Measurements from ENCODE around the gene XDH. TPM values are rescaled to one million over a fixed set of nuclear protein-coding genes. Genes with fewer than 3 reads are reported as not detected.

Gene XDH
- total RNA-seq, 2 experiments from 2014 or later: not detected

GRCh38 chr2:31397094-31397493 lies 17.4 kb downstream of the XDH start:
- no peak overlapping the region for H3K4me3 Mint-ChIP-seq
- H3K27me3 Mint-ChIP-seq: peaks cover 2% of the 10 kb centered on the region
- peaks cover 3% of the 10 kb centered on the region for H3K36me3 Mint-ChIP-seq
- no peaks in the 10 kb centered on the region for H3K4me1 Mint-ChIP-seq (ENCODE audit: low read depth)
- H3K27ac Mint-ChIP-seq: no peak overlapping the region
- intact Hi-C loops (cut with micrococcal nuclease): no loop called here
- ChIA-PET POLR2A (no interaction called here), CTCF (no interaction called here)
- H3K9me3 Mint-ChIP-seq: peaks cover 3% of the 10 kb centered on the region
- DNase-seq: no peak

GRCh38 chr2:31390324-31390723 lies 24.2 kb downstream of the XDH start:
- H3K27me3 Mint-ChIP-seq: no peaks in the 10 kb centered on the region
- intact Hi-C loops (cut with micrococcal nuclease): loop anchor here (5.0 kb wide), 1 partner anchor 42 kb away; no protein-coding TSS in a partner anchor
- no peaks in the 10 kb centered on the region for H3K36me3 Mint-ChIP-seq
- no peaks in the 10 kb centered on the region for H3K9me3 Mint-ChIP-seq
- no peak for DNase-seq
- no peaks in the 10 kb centered on the region for H3K4me1 Mint-ChIP-seq (ENCODE audit: low read depth)
- POLR2A ChIA-PET: no interaction called here
- no peak overlapping the region for H3K4me3 Mint-ChIP-seq
- no peak overlapping the region for H3K27ac Mint-ChIP-seq
- CTCF ChIA-PET: no interaction called here

- ChIA-PET CTCF (no interaction called here), POLR2A (no interaction called here)
- no peak for DNase-seq
- Mint-ChIP-seq H3K27ac (no peak overlapping the region), H3K36me3 (no peaks in the 10 kb centered on the region), H3K4me1 (ENCODE audit: low read depth) (peaks cover 5% of the 10 kb centered on the region), H3K9me3 (no peaks in the 10 kb centered on the region), H3K27me3 (no peaks in the 10 kb centered on the region), H3K4me3 (no peak overlapping the region)
- intact Hi-C loops (cut with micrococcal nuclease): no loop called here
These were observed 25.8 kb downstream of the XDH start for GRCh38 chr2:31388736-31389135.

GRCh38 chr2:31387850-31388249 lies 26.7 kb downstream of the XDH start:
- no peak overlapping the region for H3K27ac Mint-ChIP-seq
- no peaks in the 10 kb centered on the region for H3K36me3 Mint-ChIP-seq
- no peaks in the 10 kb centered on the region for H3K27me3 Mint-ChIP-seq
- H3K4me1 Mint-ChIP-seq (ENCODE audit: low read depth): peaks cover 5% of the 10 kb centered on the region
- ChIA-PET CTCF (interaction anchor here (0.9 kb wide), 1 partner anchor 136 kb away, joined by 3 read pairs; no protein-coding TSS in a partner anchor), POLR2A (no interaction called here)
- no peak overlapping the region for H3K4me3 Mint-ChIP-seq
- H3K9me3 Mint-ChIP-seq: no peaks in the 10 kb centered on the region
- intact Hi-C loops (cut with micrococcal nuclease): no loop called here
- DNase-seq: no peak

- CTCF ChIA-PET: interaction anchor here (1.2 kb wide), 1 partner anchor 11 kb away, joined by 3 read pairs; no protein-coding TSS in a partner anchor
- H3K4me3 Mint-ChIP-seq: no peak overlapping the region
- H3K27ac Mint-ChIP-seq: no peak overlapping the region
- H3K36me3 Mint-ChIP-seq: no peaks in the 10 kb centered on the region
- intact Hi-C loops (cut with micrococcal nuclease): no loop called here
- POLR2A ChIA-PET: no interaction called here
- no peak for DNase-seq
- H3K27me3 Mint-ChIP-seq: no peaks in the 10 kb centered on the region
- H3K9me3 Mint-ChIP-seq: no peaks in the 10 kb centered on the region
- H3K4me1 Mint-ChIP-seq (ENCODE audit: low read depth): peaks cover 8% of the 10 kb centered on the region
These were observed 27.9 kb downstream of the XDH start for GRCh38 chr2:31386648-31387047.

GRCh38 chr2:31386172-31386571 lies 28.4 kb downstream of the XDH start:
- no peaks in the 10 kb centered on the region for H3K36me3 Mint-ChIP-seq
- intact Hi-C loops (cut with micrococcal nuclease): no loop called here
- H3K9me3 Mint-ChIP-seq: no peaks in the 10 kb centered on the region
- H3K4me1 Mint-ChIP-seq (ENCODE audit: low read depth): peaks cover 8% of the 10 kb centered on the region
- H3K4me3 Mint-ChIP-seq: no peak overlapping the region
- ChIA-PET CTCF (interaction anchor here (1.2 kb wide), 1 partner anchor 11 kb away, joined by 3 read pairs; no protein-coding TSS in a partner anchor), POLR2A (no interaction called here)
- no peak for DNase-seq
- no peaks in the 10 kb centered on the region for H3K27me3 Mint-ChIP-seq
- no peak overlapping the region for H3K27ac Mint-ChIP-seq

- Mint-ChIP-seq H3K27me3 (no peaks in the 10 kb centered on the region), H3K4me3 (no peak overlapping the region), H3K36me3 (no peaks in the 10 kb centered on the region), H3K4me1 (ENCODE audit: low read depth) (peaks cover 8% of the 10 kb centered on the region), H3K9me3 (no peaks in the 10 kb centered on the region), H3K27ac (no peak overlapping the region)
- DNase-seq: no peak
- ChIA-PET CTCF (no interaction called here), POLR2A (no interaction called here)
- intact Hi-C loops (cut with micrococcal nuclease): no loop called here
These were observed 29.7 kb downstream of the XDH start for GRCh38 chr2:31384771-31385276.

- no peaks in the 10 kb centered on the region for H3K27me3 Mint-ChIP-seq
- peak; percentile 34 for DNase-seq
- intact Hi-C loops (cut with micrococcal nuclease): no loop called here
- H3K4me1 Mint-ChIP-seq (ENCODE audit: low read depth): peaks cover 8% of the 10 kb centered on the region
- POLR2A ChIA-PET: interaction anchor here (1.5 kb wide), 1 partner anchor 15 kb away, joined by 3 read pairs; no protein-coding TSS in a partner anchor
- no peaks in the 10 kb centered on the region for H3K36me3 Mint-ChIP-seq
- CTCF ChIA-PET: no interaction called here
- no peaks in the 10 kb centered on the region for H3K9me3 Mint-ChIP-seq
- no peak overlapping the region for H3K4me3 Mint-ChIP-seq
- H3K27ac Mint-ChIP-seq: no peak overlapping the region
These were observed 30.2 kb downstream of the XDH start for GRCh38 chr2:31384351-31384750.

- no peak overlapping the region for H3K27ac Mint-ChIP-seq
- DNase-seq: no peak
- CTCF ChIA-PET: no interaction called here
- POLR2A ChIA-PET: interaction anchor here (1.5 kb wide), 1 partner anchor 15 kb away, joined by 3 read pairs; no protein-coding TSS in a partner anchor
- peaks cover 8% of the 10 kb centered on the region for H3K4me1 Mint-ChIP-seq (ENCODE audit: low read depth)
- intact Hi-C loops (cut with micrococcal nuclease): no loop called here
- H3K36me3 Mint-ChIP-seq: no peaks in the 10 kb centered on the region
- H3K4me3 Mint-ChIP-seq: no peak overlapping the region
- no peaks in the 10 kb centered on the region for H3K27me3 Mint-ChIP-seq
- H3K9me3 Mint-ChIP-seq: no peaks in the 10 kb centered on the region
These were observed 30.9 kb downstream of the XDH start for GRCh38 chr2:31383471-31384153.

- no peak overlapping the region for H3K27ac Mint-ChIP-seq
- no peaks in the 10 kb centered on the region for H3K27me3 Mint-ChIP-seq
- ChIA-PET CTCF (no interaction called here), POLR2A (interaction anchor here (1.5 kb wide), 1 partner anchor 14 kb away, joined by 3 read pairs; no protein-coding TSS in a partner anchor)
- H3K9me3 Mint-ChIP-seq: no peaks in the 10 kb centered on the region
- no peaks in the 10 kb centered on the region for H3K36me3 Mint-ChIP-seq
- H3K4me1 Mint-ChIP-seq (ENCODE audit: low read depth): peaks cover 8% of the 10 kb centered on the region
- no peak overlapping the region for H3K4me3 Mint-ChIP-seq
- intact Hi-C loops (cut with micrococcal nuclease): no loop called here
- DNase-seq: no peak
These were observed 32.0 kb downstream of the XDH start for GRCh38 chr2:31382452-31383120.

GRCh38 chr2:31381601-31382000 lies 32.9 kb downstream of the XDH start:
- Mint-ChIP-seq H3K36me3 (no peaks in the 10 kb centered on the region), H3K9me3 (no peaks in the 10 kb centered on the region), H3K27me3 (no peaks in the 10 kb centered on the region), H3K4me1 (ENCODE audit: low read depth) (peaks cover 8% of the 10 kb centered on the region), H3K4me3 (no peak overlapping the region), H3K27ac (no peak overlapping the region)
- intact Hi-C loops (cut with micrococcal nuclease): no loop called here
- POLR2A ChIA-PET: no interaction called here
- CTCF ChIA-PET: no interaction called here
- no peak for DNase-seq

- intact Hi-C loops (cut with micrococcal nuclease): no loop called here
- H3K9me3 Mint-ChIP-seq: no peaks in the 10 kb centered on the region
- ChIA-PET CTCF (no interaction called here), POLR2A (no interaction called here)
- no peaks in the 10 kb centered on the region for H3K27me3 Mint-ChIP-seq
- peaks cover 8% of the 10 kb centered on the region for H3K4me1 Mint-ChIP-seq (ENCODE audit: low read depth)
- no peak overlapping the region for H3K4me3 Mint-ChIP-seq
- no peak for DNase-seq
- H3K27ac Mint-ChIP-seq: no peak overlapping the region
- no peaks in the 10 kb centered on the region for H3K36me3 Mint-ChIP-seq
These were observed 34.3 kb downstream of the XDH start for GRCh38 chr2:31380243-31380642.

GRCh38 chr2:31379747-31380146 lies 34.8 kb downstream of the XDH start:
- Mint-ChIP-seq H3K9me3 (no peaks in the 10 kb centered on the region), H3K36me3 (no peaks in the 10 kb centered on the region)

More at GRCh38 chr2:31379747-31380146, 34.8 kb downstream of the XDH start:
- CTCF ChIA-PET: no interaction called here
- no peak for DNase-seq
- Mint-ChIP-seq H3K4me3 (no peak overlapping the region), H3K27ac (no peak overlapping the region), H3K27me3 (no peaks in the 10 kb centered on the region), H3K4me1 (ENCODE audit: low read depth) (peaks cover 8% of the 10 kb centered on the region)
- intact Hi-C loops (cut with micrococcal nuclease): no loop called here
- POLR2A ChIA-PET: no interaction called here
